Trophoblast cell (in vitro differentiated cells and primary cell): ENCODE results near the gene RAB3GAP1.

ENCODE experiments used
- DNase-seq, 2 donors: peaks; one replicate each; pipeline ENCODE4 v3.0.0-alpha.2; 2016
- H2AFZ ChIP-seq: 2 replicates; pipeline ENCODE4 v1.6.1; 2013; ENCODE audit warnings: low read length, moderate library complexity, mild to moderate bottlenecking; ENCODE audit not compliant: insufficient read depth, poor library complexity
- H2AK5ac ChIP-seq: 2 replicates; pipeline ENCODE4 v1.6.1; 2013; ENCODE audit warnings: mild to moderate bottlenecking, low read length
- H2BK120ac ChIP-seq: 2 replicates; pipeline ENCODE4 v1.6.1; 2013; ENCODE audit warnings: low read length, mild to moderate bottlenecking, moderate library complexity; ENCODE audit not compliant: insufficient read depth, poor library complexity
- H2BK12ac ChIP-seq: 2 replicates; pipeline ENCODE4 v1.6.1; 2013; ENCODE audit warnings: mild to moderate bottlenecking, low read length, moderate library complexity
- H2BK5ac ChIP-seq: 2 replicates; pipeline ENCODE4 v1.6.1; 2013; ENCODE audit warnings: low read length, low read depth, moderate library complexity, mild to moderate bottlenecking; ENCODE audit not compliant: poor library complexity
- H3K14ac ChIP-seq: 2 replicates; pipeline ENCODE4 v1.6.1; 2013; ENCODE audit warnings: mild to moderate bottlenecking, low read length
- H3K18ac ChIP-seq: 2 replicates; pipeline ENCODE4 v1.6.1; 2013; ENCODE audit warnings: mild to moderate bottlenecking, low read length
- H3K23ac ChIP-seq: 2 replicates; pipeline ENCODE4 v1.6.1; 2013; ENCODE audit warnings: low read length
- H3K27ac ChIP-seq: 2 replicates; pipeline ENCODE4 v1.5.1; 2013; ENCODE audit warnings: low read depth, mild to moderate bottlenecking, inconsistent platforms, low read length, moderate library complexity
- H3K27me3 ChIP-seq: 2 replicates; pipeline ENCODE4 v1.6.1; 2013; ENCODE audit warnings: inconsistent platforms, mild to moderate bottlenecking, low read length, moderate library complexity; ENCODE audit not compliant: insufficient read depth
- H3K36me3 ChIP-seq, 2 experiments: 1 replicate in 1 of 2; 2 replicates in 1 of 2; pipeline ENCODE4 v1.6.1; 2013; ENCODE audit warnings: low read length in 2 of 2, mild to moderate bottlenecking in 2 of 2, moderate library complexity in 1 of 2; ENCODE audit not compliant: insufficient read depth in 2 of 2, control insufficient read depth in 1 of 2
- H3K4ac ChIP-seq: 2 replicates; pipeline ENCODE4 v1.6.1; 2013; ENCODE audit warnings: low read depth, mild to moderate bottlenecking, low read length, moderate library complexity
- H3K4me1 ChIP-seq, 2 experiments: 1 replicate in 1 of 2; 2 replicates in 1 of 2; pipeline ENCODE4 v1.6.1; 2013; ENCODE audit warnings: low read length in 2 of 2, mild to moderate bottlenecking in 2 of 2, moderate library complexity in 1 of 2; ENCODE audit not compliant: insufficient read depth in 2 of 2, control insufficient read depth in 1 of 2
- H3K4me2 ChIP-seq: 2 replicates; pipeline ENCODE4 v1.6.1; 2013; ENCODE audit warnings: inconsistent platforms, mild to moderate bottlenecking, low read length, moderate library complexity
- H3K4me3 ChIP-seq: 2 replicates; pipeline ENCODE4 v1.5.1; 2013; ENCODE audit warnings: mild to moderate bottlenecking, low read depth, low read length, inconsistent platforms
- H3K79me1 ChIP-seq: one replicate; pipeline ENCODE4 v1.6.1; 2013; ENCODE audit warnings: low read length
- H3K79me2 ChIP-seq: 2 replicates; pipeline ENCODE4 v1.6.1; 2013; ENCODE audit warnings: low read length, mild to moderate bottlenecking; ENCODE audit not compliant: control insufficient read depth, insufficient read depth, poor library complexity
- H3K9ac ChIP-seq: 2 replicates; pipeline ENCODE4 v1.6.1; 2013; ENCODE audit warnings: mild to moderate bottlenecking, low read length
- H3K9me3 ChIP-seq: 2 replicates; pipeline ENCODE4 v1.6.1; 2013; ENCODE audit warnings: low read depth, mild to moderate bottlenecking, control low read depth, inconsistent platforms, low read length; ENCODE audit not compliant: insufficient read depth
- H4K12ac ChIP-seq: 2 replicates; pipeline ENCODE4 v1.6.1; 2013; ENCODE audit warnings: low read depth, mild to moderate bottlenecking, low read length, moderate library complexity
- H4K8ac ChIP-seq: 2 replicates; pipeline ENCODE4 v1.6.1; 2013; ENCODE audit warnings: low read depth, mild to moderate bottlenecking, low read length, moderate library complexity
- H4K91ac ChIP-seq: one replicate; pipeline ENCODE4 v1.6.1; 2013; ENCODE audit warnings: low read depth, mild to moderate bottlenecking, low read length, moderate library complexity
- WGBS: extraction: QIAGEN DNeasy Blood & Tissue Kit; methylation state at CpG from one replicate; pipeline ENCODE4 v1.1.7; 2013; ENCODE audit warnings: missing lambda C conversion rate; ENCODE audit not compliant: insufficient read length, insufficient coverage; ENCODE audit errors: extremely low coverage; 5-methylcytosine and 5-hydroxymethylcytosine counted together

The RAB3GAP1 gene

DNA sequence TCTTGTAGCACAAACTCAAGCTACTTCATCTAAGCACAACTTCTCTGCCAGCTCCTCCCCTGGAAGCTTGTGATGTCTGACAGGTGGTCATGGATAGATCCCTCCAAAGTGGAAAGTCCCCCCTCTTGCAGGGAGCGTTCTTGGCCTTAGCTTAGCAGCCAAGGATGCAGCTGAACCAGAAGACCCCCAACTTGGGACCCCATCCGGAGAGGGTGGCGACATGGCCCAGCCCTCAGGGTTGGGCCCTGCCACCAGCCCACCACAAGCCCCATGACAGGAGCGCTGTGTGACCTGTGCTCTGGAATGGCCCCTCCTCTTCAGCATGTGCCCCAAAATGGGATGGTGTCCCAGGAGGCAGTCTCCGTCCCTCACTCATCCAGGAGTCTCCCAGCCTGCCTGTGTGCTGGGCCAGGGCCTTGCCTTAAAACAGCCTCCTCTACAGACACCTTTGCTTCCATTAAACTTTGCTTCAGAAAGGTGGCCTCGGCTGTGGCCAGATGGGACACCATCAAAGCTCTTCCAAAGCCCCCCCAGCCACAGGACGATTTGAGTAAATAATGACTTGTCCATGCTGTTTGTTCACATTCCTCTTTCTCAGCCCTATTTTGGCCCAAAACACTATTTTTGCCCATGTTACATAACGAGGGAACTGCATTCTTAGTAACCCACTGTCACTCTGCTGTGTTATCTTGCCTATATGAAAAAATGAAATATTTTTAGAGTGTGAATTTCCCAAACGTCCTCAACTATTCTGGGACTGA, 122.1 kb downstream of the RAB3GAP1 start:
- Histone ChIP-seq H4K8ac (no peak overlapping the region), H3K79me1 (no peaks in the 10 kb centered on the region), H4K91ac (no peak overlapping the region), H3K9ac (no peak overlapping the region), H3K4me2 (no peak overlapping the region), H3K14ac (no peak overlapping the region), H2AK5ac (no peak overlapping the region), H3K18ac (no peak overlapping the region), H3K23ac (no peak overlapping the region), H2AFZ (no peak overlapping the region), H3K27ac (no peak overlapping the region), H3K9me3 (no peaks in the 10 kb centered on the region), H4K12ac (no peak overlapping the region), H2BK120ac (no peak overlapping the region), H2BK12ac (no peak overlapping the region), H2BK5ac (no peak overlapping the region), H3K4ac (no peak overlapping the region), H3K79me2 (no peaks in the 10 kb centered on the region), H3K36me3 (peaks cover 19 to 26% of the 10 kb centered on the region in 2 experiments), H3K4me3 (no peak overlapping the region), H3K4me1 (no peaks in the 10 kb centered on the region), H3K27me3 (no peaks in the 10 kb centered on the region)
- no peak for DNase-seq
- no CpG with 5 or more reads among the region's 9 CpGs for WGBS

DNA sequence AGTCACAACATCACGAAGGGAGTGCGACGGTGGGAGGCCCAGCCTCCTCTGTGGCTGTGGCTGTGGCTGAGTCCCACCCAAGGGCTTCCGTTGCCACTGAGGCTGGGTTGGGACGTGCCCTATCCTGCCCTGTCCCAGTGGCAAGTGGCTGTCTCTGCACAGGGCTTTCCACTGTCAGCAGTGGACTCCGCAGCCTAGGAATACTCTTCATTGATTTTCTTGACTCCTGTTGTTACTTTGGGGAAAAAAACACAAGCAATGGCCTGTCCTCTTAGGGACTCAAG, 122.7 kb downstream of the RAB3GAP1 start:
- H3K9me3 ChIP-seq: no peaks in the 10 kb centered on the region

DNA sequence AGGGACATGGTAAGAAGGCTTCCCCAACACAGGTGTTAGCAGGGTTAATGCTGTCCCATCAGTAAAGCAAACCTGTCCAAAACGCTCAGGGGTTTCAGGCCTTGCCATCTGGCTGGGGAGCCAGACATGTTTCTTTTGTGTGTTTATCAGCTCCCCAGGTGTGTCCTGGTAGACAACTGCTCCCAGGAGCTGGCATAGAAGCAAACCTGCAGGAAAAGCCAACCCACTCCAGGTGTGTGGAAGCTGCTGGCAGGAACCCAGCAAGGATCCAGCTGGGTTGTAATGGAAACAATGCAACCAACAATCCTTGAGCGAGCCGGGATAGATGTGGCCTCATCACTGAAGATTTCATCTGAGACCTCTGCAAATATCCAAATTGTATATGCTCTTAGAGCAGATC, 123.1 kb downstream of the RAB3GAP1 start:
- no peaks in the 10 kb centered on the region for H3K79me1 ChIP-seq
- H4K91ac ChIP-seq: no peak overlapping the region
- no peak overlapping the region for H3K14ac ChIP-seq
- H2BK5ac ChIP-seq: no peak overlapping the region
- H2BK120ac ChIP-seq: no peak overlapping the region
- H3K23ac ChIP-seq: no peak overlapping the region
- DNase-seq: no peak
- H3K79me2 ChIP-seq: no peaks in the 10 kb centered on the region
- no peak overlapping the region for H3K27ac ChIP-seq
- no peak overlapping the region for H3K4ac ChIP-seq
- H2BK12ac ChIP-seq: no peak overlapping the region
- H3K4me2 ChIP-seq: no peak overlapping the region
- no peak overlapping the region for H2AFZ ChIP-seq
- no peaks in the 10 kb centered on the region for H3K27me3 ChIP-seq
- no peak overlapping the region for H3K4me3 ChIP-seq
- no peak overlapping the region for H2AK5ac ChIP-seq
- no peaks in the 10 kb centered on the region for H3K4me1 ChIP-seq
- WGBS: no CpG with 5 or more reads among the region's 3 CpGs
- H3K9me3 ChIP-seq: no peaks in the 10 kb centered on the region
- H3K9ac ChIP-seq: no peak overlapping the region
- peaks cover 19 to 23% of the 10 kb centered on the region in 2 experiments for H3K36me3 ChIP-seq
- H4K12ac ChIP-seq: no peak overlapping the region
- H4K8ac ChIP-seq: no peak overlapping the region
- H3K18ac ChIP-seq: no peak overlapping the region

More for the DNA sequence above, 122.7 kb downstream of the RAB3GAP1 start:
- Histone ChIP-seq H4K8ac (no peak overlapping the region), H3K79me2 (no peaks in the 10 kb centered on the region), H3K4me2 (no peak overlapping the region), H3K4me3 (no peak overlapping the region), H4K12ac (no peak overlapping the region), H3K27ac (no peak overlapping the region), H2AFZ (no peak overlapping the region), H3K14ac (no peak overlapping the region), H2BK12ac (no peak overlapping the region), H3K4ac (no peak overlapping the region), H3K18ac (no peak overlapping the region), H3K23ac (no peak overlapping the region), H3K79me1 (no peaks in the 10 kb centered on the region), H3K36me3 (peaks cover 19 to 26% of the 10 kb centered on the region in 2 experiments), H2AK5ac (no peak overlapping the region), H2BK120ac (no peak overlapping the region), H2BK5ac (no peak overlapping the region), H3K9ac (no peak overlapping the region), H3K4me1 (no peaks in the 10 kb centered on the region), H3K27me3 (no peaks in the 10 kb centered on the region), H4K91ac (no peak overlapping the region)
- DNase-seq: no peak
- WGBS: no CpG with 5 or more reads among the region's 6 CpGs

DNA sequence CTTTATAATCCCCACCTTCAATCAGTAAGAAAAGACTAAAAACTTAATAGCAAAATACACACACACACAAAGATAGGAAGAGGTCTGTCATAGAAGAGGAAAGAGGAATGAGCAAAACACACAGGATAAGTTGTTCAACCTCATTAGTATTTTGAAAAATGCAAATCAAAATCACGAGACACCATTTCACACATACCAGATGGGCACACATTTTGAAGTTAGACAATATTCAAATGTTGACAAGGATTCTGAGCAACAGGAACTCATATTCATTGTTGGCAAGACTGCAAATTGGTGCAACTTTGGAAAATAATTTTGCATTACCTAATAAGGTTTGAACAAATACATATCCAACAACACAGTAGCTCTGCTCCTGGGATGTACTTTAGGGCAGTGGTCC, 127.6 kb downstream of the RAB3GAP1 start:
- no peak overlapping the region for H3K23ac ChIP-seq
- no peaks in the 10 kb centered on the region for H3K4me1 ChIP-seq
- no peak for DNase-seq
- no peak overlapping the region for H3K4ac ChIP-seq
- no peak overlapping the region for H3K18ac ChIP-seq
- no peaks in the 10 kb centered on the region for H3K79me2 ChIP-seq
- no peaks in the 10 kb centered on the region for H3K27me3 ChIP-seq
- H4K12ac ChIP-seq: no peak overlapping the region
- no peak overlapping the region for H2BK12ac ChIP-seq
- H4K91ac ChIP-seq: no peak overlapping the region
- no peak overlapping the region for H3K27ac ChIP-seq
- no peaks in the 10 kb centered on the region for H3K79me1 ChIP-seq
- H3K9ac ChIP-seq: no peak overlapping the region
- H3K36me3 ChIP-seq: peaks cover 7 to 8% of the 10 kb centered on the region in 2 experiments
- H2BK120ac ChIP-seq: no peak overlapping the region
- H2BK5ac ChIP-seq: no peak overlapping the region
- H4K8ac ChIP-seq: no peak overlapping the region
- H3K14ac ChIP-seq: no peak overlapping the region
- H3K4me3 ChIP-seq: no peak overlapping the region
- H3K4me2 ChIP-seq: no peak overlapping the region
- H2AFZ ChIP-seq: no peak overlapping the region
- no CpG with 5 or more reads among the region's 1 CpG for WGBS
- no peaks in the 10 kb centered on the region for H3K9me3 ChIP-seq
- no peak overlapping the region for H2AK5ac ChIP-seq
